PFSK-1 (cell line): ENCODE measurements around the gene KIAA0408.

Source experiments
- FOXP2 ChIP-seq: optimal IDR thresholded peaks from 2 replicates; pipeline ENCODE3; 2011; ENCODE audit warnings: borderline replicate concordance, control low read depth, inconsistent platforms; ENCODE audit not compliant: insufficient read depth; ENCODE audit errors: extremely low read length, extremely low read depth
- POLR2AphosphoS5 ChIP-seq: IDR thresholded peaks from 2 replicates; pipeline ENCODE4 v1.6.1; 2012; ENCODE audit warnings: low read depth, mild to moderate bottlenecking, control low read depth, low read length, moderate library complexity
- REST ChIP-seq, 2 experiments: IDR thresholded peaks; 2 replicates each; pipeline versions ENCODE4 v1.6.1 to v1.8.0; 2011 to 2012; ENCODE audit warnings: low read depth in 2 of 2, low read length in 2 of 2, control low read depth in 1 of 2, inconsistent platforms in 1 of 2, mild to moderate bottlenecking in 1 of 2, moderate library complexity in 1 of 2; ENCODE audit not compliant: insufficient read depth in 1 of 2
- SIN3A ChIP-seq: IDR thresholded peaks from 2 replicates; pipeline ENCODE4 v1.6.1; 2012; ENCODE audit warnings: mild to moderate bottlenecking, low read length, moderate library complexity, borderline replicate concordance; ENCODE audit not compliant: insufficient read depth
- TAF1 ChIP-seq: IDR thresholded peaks from 2 replicates; pipeline ENCODE4 v1.6.1; 2012; ENCODE audit warnings: low read length, control low read depth, borderline replicate concordance; ENCODE audit not compliant: insufficient read depth

The KIAA0408 gene

GRCh38 chr6:127494240-127494767 is 35.1 kb upstream of the KIAA0408 start:
- no peak for TF ChIP-seq SIN3A
- TF ChIP-seq REST (IDR thresholded peaks at IDR 0.05; ENCODE audit: insufficient read depth in 1 of 2, low read depth in 2 of 2, low read length in 2 of 2), result no peak
- no peak for TF ChIP-seq FOXP2
- no peak for TF ChIP-seq POLR2AphosphoS5
- TF ChIP-seq TAF1, result no peak

GRCh38 chr6:127489248-127489647 is 30.1 kb upstream of the KIAA0408 start:
- TF ChIP-seq POLR2AphosphoS5 (no peak), FOXP2 (no peak), SIN3A (no peak), REST (IDR thresholded peaks at IDR 0.05; ENCODE audit: insufficient read depth in 1 of 2, low read depth in 2 of 2, low read length in 2 of 2) (no peak), TAF1 (no peak)

GRCh38 chr6:127486934-127487333 is 27.7 kb upstream of the KIAA0408 start:
- TF ChIP-seq FOXP2 (no peak), REST (IDR thresholded peaks at IDR 0.05; ENCODE audit: insufficient read depth in 1 of 2, low read depth in 2 of 2, low read length in 2 of 2) (no peak), SIN3A (no peak), POLR2AphosphoS5 (no peak), TAF1 (no peak)

- TF ChIP-seq TAF1 (no peak), SIN3A (no peak), FOXP2 (no peak), POLR2AphosphoS5 (no peak)
Measured at GRCh38 chr6:127484212-127484863, 25.1 kb upstream of the KIAA0408 start.

GRCh38 chr6:127483399-127484055 is 24.3 kb upstream of the KIAA0408 start:
- TF ChIP-seq POLR2AphosphoS5 (no peak), TAF1 (no peak), SIN3A (no peak), FOXP2 (no peak), REST (IDR thresholded peaks at IDR 0.05; ENCODE audit: insufficient read depth in 1 of 2, low read depth in 2 of 2, low read length in 2 of 2) (no peak)
